GM13977 (cell line): ENCODE results near the gene CREG2.

Experiments
- DNase-seq: peaks from one replicate; pipeline ENCODE4 v3.0.0; 2012; ENCODE audit warnings: low spot score
- CTCF ChIP-seq: IDR thresholded peaks from 2 replicates; pipeline ENCODE4 v1.5.1; 2012; ENCODE audit warnings: mild to moderate bottlenecking, control low read depth; ENCODE audit not compliant: insufficient read depth; ENCODE audit errors: extremely low read depth, missing control alignments
- in situ Hi-C: fragments of 300-500 bp; cut with MboI; formaldehyde crosslinking; loops from one replicate; pipeline ENCODE4 v1.12.0; 2022; ENCODE audit warnings: low sequenced_read_pairs, low pct_unique_long_range_greater_than_20kb, mixed read lengths, inconsistent platforms; ENCODE audit not compliant: unreplicated experiment

Gene CREG2

GRCh38 chr2:101410746-101411145 lies 23.4 kb upstream of the CREG2 start:
- in situ Hi-C loops, result loop anchor here (25.0 kb wide), 1 partner anchor 427 kb away; no protein-coding TSS in a partner anchor
- no peak for DNase-seq
- no peak for TF ChIP-seq CTCF

- TF ChIP-seq CTCF, result no peak
- in situ Hi-C loops, result loop anchor here (25.0 kb wide), 1 partner anchor 427 kb away; no protein-coding TSS in a partner anchor
- DNase-seq, result no peak
These were observed 22.8 kb upstream of the CREG2 start for GRCh38 chr2:101410114-101410513.

- in situ Hi-C loops, result loop anchor here (25.0 kb wide), 1 partner anchor 428 kb away; no protein-coding TSS in a partner anchor
- no peak for DNase-seq
- no peak for TF ChIP-seq CTCF
These were observed 22.4 kb upstream of the CREG2 start for GRCh38 chr2:101409699-101410098.

GRCh38 chr2:101408925-101409324 lies 21.6 kb upstream of the CREG2 start:
- in situ Hi-C loops, result loop anchor here (25.0 kb wide), 1 partner anchor 428 kb away; no protein-coding TSS in a partner anchor

GRCh38 chr2:101405351-101405899 lies 18.1 kb upstream of the CREG2 start:
- TF ChIP-seq CTCF, result no peak
- DNase-seq, result no peak
- in situ Hi-C loops, result loop anchor here (25.0 kb wide), 1 partner anchor 432 kb away; no protein-coding TSS in a partner anchor

More at GRCh38 chr2:101408925-101409324, 21.6 kb upstream of the CREG2 start:
- TF ChIP-seq CTCF, result no peak
- DNase-seq, result no peak

- DNase-seq, result no peak
- in situ Hi-C loops, result loop anchor here (25.0 kb wide), 1 partner anchor 434 kb away; no protein-coding TSS in a partner anchor
- TF ChIP-seq CTCF, result no peak
These were observed 16.4 kb upstream of the CREG2 start for GRCh38 chr2:101403745-101404144.
